ENCODE data around the gene INA. TPM values are rescaled to one million over a fixed set of nuclear protein-coding genes. Genes with fewer than 3 reads are reported as not detected.

Gene INA
- total RNA-seq, 1 experiment from 2014 or later = 0.08 TPM

GRCh38 chr10:103281753-103282152 lies 4.8 kb downstream of the INA start:
- H3K36me3 ChIP-seq (ENCODE audit: control insufficient read depth, insufficient read depth, low read length) = no peaks in the 10 kb centered on the region
- intact Hi-C loops (cut with micrococcal nuclease; ENCODE audit: unreplicated experiment) (no loop called here), in situ Hi-C loops (cut with HindIII; ENCODE audit: low pct_unique_long_range_greater_than_20kb, low sequenced_read_pairs) (no loop called here)
- 0 out of 2 replicates have a peak, but pooled peaks cover 3% of the 10 kb centered on the region for H3K4me1 ChIP-seq (ENCODE audit: control insufficient read depth, insufficient read depth, low read length)
- ATAC-seq (0 out of 2 replicates have a peak, but pooled peaks have one; percentile 27), DNase-seq (ENCODE audit: low read depth, low spot score) (no peak)
- CTCF ChIA-PET = no interaction called here
- 0 out of 4 replicates have a peak, but pooled peaks of 1 of the 2 experiments have one; percentile 42 for TF ChIP-seq REST (IDR thresholded peaks at IDR 0.05; ENCODE audit: insufficient read depth in 1 of 2, low read depth in 2 of 2, low read length in 1 of 2)
- no peak for TF ChIP-seq TCF7L2 (IDR thresholded peaks at IDR 0.05; ENCODE audit: low read depth, low read length)
- peak overlapping the region; percentile 12 to 13; a peak in 2 of 4 replicates for H3K4me3 ChIP-seq (ENCODE audit: low read depth in 2 of 2, low read length in 2 of 2)
- POLR2A ChIA-PET = no interaction called here
- H3K27me3 ChIP-seq (ENCODE audit: control insufficient read depth, insufficient read depth, low read length) = peaks cover 10% of the 10 kb centered on the region
- no TSS peak for BruUV-seq (replicated peaks)
- H3K9me3 ChIP-seq (ENCODE audit: control insufficient read depth, insufficient read depth, low read depth, low read length) = no peaks in the 10 kb centered on the region
- no peak overlapping the region for H3K27ac ChIP-seq (ENCODE audit: low read length)

- in situ Hi-C loops (cut with HindIII; ENCODE audit: low pct_unique_long_range_greater_than_20kb, low sequenced_read_pairs) (no loop called here), intact Hi-C loops (cut with micrococcal nuclease; ENCODE audit: unreplicated experiment) (no loop called here)
- CTCF ChIA-PET = no interaction called here
- Histone ChIP-seq H3K4me3 (ENCODE audit: low read depth in 2 of 2, low read length in 2 of 2) (no peak overlapping the region), H3K27ac (ENCODE audit: low read length) (no peak overlapping the region), H3K27me3 (ENCODE audit: control insufficient read depth, insufficient read depth, low read length) (peaks cover 13% of the 10 kb centered on the region), H3K9me3 (ENCODE audit: control insufficient read depth, insufficient read depth, low read depth, low read length) (no peaks in the 10 kb centered on the region), H3K4me1 (ENCODE audit: control insufficient read depth, insufficient read depth, low read length) (0 out of 2 replicates have a peak, but pooled peaks cover 3% of the 10 kb centered on the region), H3K36me3 (ENCODE audit: control insufficient read depth, insufficient read depth, low read length) (no peaks in the 10 kb centered on the region)
- BruUV-seq (replicated peaks) = no TSS peak
- DNase-seq (ENCODE audit: low read depth, low spot score) (no peak), ATAC-seq (no peak)
- TF ChIP-seq TCF7L2 (IDR thresholded peaks at IDR 0.05; ENCODE audit: low read depth, low read length) = no peak
- TF ChIP-seq CTCF (IDR thresholded peaks at IDR 0.05) = no peak
- TF ChIP-seq POLR2AphosphoS5 (IDR thresholded peaks at IDR 0.05; ENCODE audit: low read depth, low read length) = no peak
- no peak for TF ChIP-seq SIN3A (IDR thresholded peaks at IDR 0.05; ENCODE audit: borderline replicate concordance, insufficient read depth, low read depth, low read length)
- no peak for TF ChIP-seq REST (IDR thresholded peaks at IDR 0.05; ENCODE audit: insufficient read depth in 1 of 2, low read depth in 2 of 2, low read length in 1 of 2)
- POLR2A ChIA-PET = no interaction called here
These were observed 6.0 kb downstream of the INA start for GRCh38 chr10:103282961-103283360.

All from Panc1 (cell line).